ENCODE measurements around the gene UNC93A.
A peak's percentile ranks its signal among the peaks of the same experiment; 100 is the strongest.
"Not testable (repeated sequence)": the region's sequence is repeated elsewhere in the genome, so short reads cannot be mapped to it uniquely, and the experiment has no call there.

Gene UNC93A

GRCh38 chr6:167272151-167272550 lies 19.0 kb upstream of the UNC93A start:
- no peak for FAIRE-seq

DNA sequence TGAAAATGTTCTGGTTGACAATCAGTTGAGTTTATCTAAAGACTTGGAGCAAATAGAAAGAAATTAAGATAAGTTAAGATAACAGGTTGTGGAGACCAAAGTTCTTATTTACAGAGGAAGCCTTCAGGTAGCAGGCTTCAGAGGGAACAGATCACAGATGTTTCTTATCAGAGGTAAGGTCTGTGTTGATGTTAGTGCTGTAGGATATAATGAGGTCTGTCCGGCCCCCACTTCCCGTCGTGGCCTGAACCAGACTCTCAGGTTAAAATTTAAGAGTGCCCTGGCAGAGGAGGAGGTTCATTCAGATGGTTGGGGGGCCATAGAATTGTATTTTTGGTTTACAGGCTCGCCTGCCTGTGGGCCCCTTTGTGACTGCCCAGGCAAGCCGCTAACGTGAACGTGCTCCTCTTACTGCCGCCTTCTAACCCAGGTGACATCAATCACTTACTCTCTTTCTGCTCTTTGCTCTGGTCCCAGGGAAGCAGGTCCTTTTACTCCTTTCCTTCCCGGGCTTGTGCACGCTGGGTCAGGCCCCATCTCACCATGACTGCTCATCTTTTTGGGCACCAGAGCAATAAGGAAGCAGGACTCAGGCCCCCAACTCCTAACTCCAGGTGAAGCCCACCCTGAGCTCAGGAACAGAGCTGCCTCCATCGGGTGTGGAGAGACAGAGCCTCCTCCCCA lies 18.3 kb upstream of the UNC93A start:
- no peak for FAIRE-seq

- no peak for FAIRE-seq
These were observed 16.8 kb upstream of the UNC93A start for GRCh38 chr6:167274270-167274669.

GRCh38 chr6:167275001-167275400 lies 16.1 kb upstream of the UNC93A start:
- no peak for FAIRE-seq

GRCh38 chr6:167275436-167275835 lies 15.7 kb upstream of the UNC93A start:
- FAIRE-seq, result no peak

- FAIRE-seq, result no peak
These were observed 14.2 kb upstream of the UNC93A start for GRCh38 chr6:167276772-167277533.

DNA sequence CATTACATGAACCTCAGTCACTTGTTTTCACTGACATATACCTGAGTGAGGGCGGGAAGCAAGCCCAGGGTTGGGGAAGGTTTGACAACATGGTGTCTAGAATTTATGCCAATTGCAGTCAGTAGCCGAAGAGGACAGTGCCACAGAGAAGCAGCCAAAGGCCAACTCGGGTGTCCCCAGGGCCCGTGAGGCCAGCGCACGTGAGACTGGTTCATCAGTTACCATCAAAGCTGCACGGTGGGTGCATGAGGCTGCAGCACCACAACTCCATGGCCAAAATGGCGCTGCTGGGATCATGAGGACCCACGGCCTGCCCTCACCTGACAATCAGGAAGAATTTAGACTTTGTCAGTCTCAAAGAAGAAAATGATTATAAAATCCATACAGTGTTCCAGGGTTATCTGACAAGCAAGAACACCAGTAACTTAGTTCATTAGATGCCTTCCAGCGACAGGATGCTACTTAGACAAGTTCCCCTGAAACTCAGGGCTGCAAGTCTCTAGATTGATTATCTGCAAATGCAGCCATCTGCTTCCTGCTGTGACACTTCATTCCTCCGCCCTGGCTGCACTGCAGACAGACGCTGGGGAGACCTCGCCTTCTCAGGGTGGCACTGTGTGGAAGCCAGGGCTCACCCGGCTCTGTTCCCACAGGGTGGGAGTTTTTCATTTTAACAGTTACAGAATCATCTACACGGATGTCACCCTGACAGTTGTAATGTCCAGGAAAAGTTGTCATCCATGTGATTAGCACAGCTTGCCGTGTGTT lies 12.8 kb upstream of the UNC93A start:
- not testable (repeated sequence) for FAIRE-seq

GRCh38 chr6:167279766-167280446 lies 11.2 kb upstream of the UNC93A start:
- FAIRE-seq, result no peak

DNA sequence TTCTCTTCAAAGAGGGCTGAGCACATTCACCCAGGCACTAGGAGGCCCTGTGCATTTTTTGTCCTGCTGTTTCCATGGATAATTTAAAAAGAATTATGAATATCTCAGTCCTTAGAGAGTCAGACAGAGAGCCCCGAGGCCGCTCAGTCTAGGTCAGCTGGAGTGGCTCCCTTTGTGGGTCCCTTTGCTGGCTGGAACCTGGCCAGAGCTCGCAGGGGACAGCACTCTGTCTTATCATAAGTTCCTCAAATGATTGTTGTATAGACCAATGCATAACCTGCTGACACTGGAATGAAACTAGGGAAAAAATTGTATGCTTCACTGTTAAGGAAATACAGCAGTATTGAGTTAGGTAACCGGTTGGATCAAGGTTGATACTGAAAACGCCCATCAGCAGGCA lies 10.6 kb upstream of the UNC93A start:
- not testable (repeated sequence) for FAIRE-seq

DNA sequence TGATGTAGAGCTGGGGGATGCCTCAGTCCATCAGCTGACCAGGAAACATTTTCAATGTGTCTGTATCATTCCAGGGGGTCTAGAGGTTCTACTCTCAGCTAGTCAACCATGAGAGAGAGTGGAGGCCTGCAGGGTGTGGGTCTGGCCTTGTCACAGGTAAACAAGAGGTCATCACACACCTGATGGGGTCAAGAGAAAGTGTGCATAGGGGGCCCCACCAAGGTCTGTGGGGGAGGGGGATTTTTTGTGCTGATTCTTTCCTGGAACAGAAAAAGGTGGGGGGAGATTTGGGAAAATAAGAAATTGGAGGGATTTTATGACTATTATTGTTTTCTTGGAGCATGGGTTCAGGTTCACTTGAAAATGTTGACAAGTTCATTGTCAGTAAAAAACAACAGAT lies 8.9 kb upstream of the UNC93A start:
- FAIRE-seq, result no peak

GRCh38 chr6:167284565-167284964 lies 6.5 kb upstream of the UNC93A start:
- not testable (repeated sequence) for FAIRE-seq

DNA sequence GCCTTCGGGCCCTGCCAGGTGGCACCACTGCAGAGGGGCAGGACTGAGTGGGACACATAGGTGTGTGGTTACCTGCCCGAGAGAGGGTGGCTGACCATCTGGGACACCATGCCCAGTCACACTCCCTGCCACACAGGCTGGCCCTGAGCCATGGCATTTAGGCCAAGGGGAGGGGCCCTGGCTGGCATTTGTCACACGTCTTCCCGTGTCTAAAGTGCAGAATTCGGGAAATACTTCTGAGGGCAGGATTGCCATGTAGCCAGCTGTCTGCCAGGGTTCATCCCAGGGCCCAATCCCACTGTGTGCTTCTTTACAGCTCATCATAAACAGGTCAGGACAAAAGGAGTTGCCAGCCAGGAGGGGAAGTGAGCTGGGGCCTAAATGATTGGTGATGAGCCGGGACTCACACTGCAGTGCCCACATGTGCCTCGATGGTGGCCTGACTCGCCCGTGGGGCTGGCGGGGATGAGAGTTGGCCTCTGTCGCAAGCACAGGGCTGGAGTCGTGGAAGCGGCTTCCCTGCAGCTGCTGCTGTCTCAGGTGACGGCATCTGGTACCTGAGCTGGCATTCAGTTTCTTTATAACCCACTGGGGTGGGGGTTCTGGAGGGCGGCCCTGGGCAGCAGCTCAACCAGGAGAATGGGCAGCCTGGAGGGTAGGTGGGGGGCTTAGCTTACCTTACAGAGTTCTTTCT lies 5.9 kb upstream of the UNC93A start:
- no peak for FAIRE-seq

- no peak for FAIRE-seq
These were observed 3.5 kb upstream of the UNC93A start for GRCh38 chr6:167287513-167288048.

DNA sequence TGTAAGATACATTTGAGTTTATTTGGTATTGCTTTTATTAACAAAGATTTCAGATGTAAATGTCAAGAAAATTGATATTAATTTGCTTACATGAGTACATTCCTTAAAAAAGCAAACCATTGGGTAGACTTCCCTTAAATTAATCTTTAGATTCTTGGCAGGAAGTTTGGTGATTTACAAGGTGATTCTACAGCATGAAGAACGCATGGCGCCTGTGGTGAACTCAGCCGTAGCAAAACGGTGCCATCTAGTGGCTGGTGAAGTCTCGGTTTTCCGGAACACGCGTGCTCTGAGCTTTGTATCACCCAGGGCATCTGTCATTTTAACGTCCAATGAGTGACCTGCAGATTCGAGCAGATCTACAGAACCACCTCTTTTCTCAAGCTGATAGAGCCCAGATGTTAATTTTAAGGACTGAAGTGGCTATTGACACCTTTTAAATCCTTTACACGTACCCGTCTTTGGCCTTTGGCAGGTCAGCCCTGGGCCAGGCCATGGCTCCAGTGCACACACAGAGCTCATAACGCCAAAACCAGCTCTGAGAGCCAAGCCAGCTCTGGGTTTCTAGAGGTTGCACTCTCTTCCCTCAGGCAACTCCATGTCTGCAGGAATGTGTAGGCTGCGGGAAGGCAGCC lies 2.4 kb upstream of the UNC93A start:
- peak; percentile 100 for FAIRE-seq

DNA sequence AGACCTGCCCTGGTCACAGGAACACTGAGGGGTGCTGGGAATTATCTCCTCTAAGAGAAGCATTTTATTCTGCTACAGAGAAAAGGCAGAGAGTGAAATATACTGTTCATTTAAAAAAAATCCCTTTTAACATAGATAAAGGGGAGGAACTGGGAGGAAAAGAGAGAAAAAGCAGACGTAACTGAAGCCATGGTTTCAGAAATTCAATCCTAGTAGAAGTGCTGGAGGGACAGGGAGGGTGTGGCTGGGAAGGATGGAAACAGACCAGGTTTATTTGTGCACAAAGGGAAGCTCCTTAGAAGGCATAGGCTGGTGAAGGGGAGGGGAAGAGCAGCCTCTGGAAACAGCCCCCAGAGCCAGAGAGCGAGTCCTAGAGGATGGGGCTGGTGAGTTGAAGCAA lies 1.8 kb upstream of the UNC93A start:
- not testable (repeated sequence) for FAIRE-seq

DNA sequence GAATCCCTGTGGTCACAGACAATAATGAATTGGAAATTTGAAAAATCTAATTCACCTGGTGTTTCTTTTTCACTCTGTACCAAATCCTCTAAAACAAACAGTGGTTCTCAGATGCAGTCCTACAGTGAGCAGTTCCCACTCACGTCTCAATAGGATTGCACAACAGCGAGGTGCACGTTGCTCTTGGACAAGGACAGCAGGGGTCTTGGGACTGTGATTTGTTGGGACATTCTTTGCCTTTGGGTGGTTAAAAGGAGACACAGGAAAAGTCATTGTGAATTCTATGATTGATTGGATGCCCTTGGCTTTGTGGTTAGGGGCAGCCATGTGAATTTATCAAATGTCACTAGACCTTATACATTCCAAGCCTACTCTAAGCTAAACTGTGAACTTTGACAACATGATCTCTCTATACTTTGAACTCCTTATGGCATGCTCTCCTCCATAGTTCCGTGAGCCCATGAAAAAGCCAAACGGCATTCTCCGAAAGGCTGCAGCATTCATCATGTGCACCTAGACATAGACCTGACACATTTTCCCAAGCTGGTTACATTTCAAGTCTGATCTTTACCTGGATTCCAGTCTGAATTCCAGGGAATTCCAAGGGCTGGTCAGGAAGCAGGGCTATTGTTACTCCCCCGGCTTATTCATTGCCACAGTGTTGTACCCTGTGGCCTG lies 647 bp downstream of the UNC93A start:
- FAIRE-seq, result no peak

GRCh38 chr6:167292301-167293087 lies 1.4 kb downstream of the UNC93A start:
- no peak for FAIRE-seq

- FAIRE-seq, result no peak
These were observed 2.0 kb downstream of the UNC93A start for GRCh38 chr6:167293088-167293589.

GRCh38 chr6:167293590-167294091 lies 2.5 kb downstream of the UNC93A start:
- FAIRE-seq, result no peak

- FAIRE-seq, result no peak
These were observed 3.1 kb downstream of the UNC93A start for GRCh38 chr6:167294241-167294640.
